GM12874 (cell line): ENCODE measurements around the gene UBL4B.

Experiments used
- TF ChIP-seq, protein P1 (sequence below): IDR thresholded peaks from 2 replicates; pipeline ENCODE4 v1.5.1; 2011; ENCODE audit warnings: low read depth, mild to moderate bottlenecking, control low read depth, low read length, moderate library complexity; ENCODE audit not compliant: insufficient read depth

UBL4B gene

DNA sequence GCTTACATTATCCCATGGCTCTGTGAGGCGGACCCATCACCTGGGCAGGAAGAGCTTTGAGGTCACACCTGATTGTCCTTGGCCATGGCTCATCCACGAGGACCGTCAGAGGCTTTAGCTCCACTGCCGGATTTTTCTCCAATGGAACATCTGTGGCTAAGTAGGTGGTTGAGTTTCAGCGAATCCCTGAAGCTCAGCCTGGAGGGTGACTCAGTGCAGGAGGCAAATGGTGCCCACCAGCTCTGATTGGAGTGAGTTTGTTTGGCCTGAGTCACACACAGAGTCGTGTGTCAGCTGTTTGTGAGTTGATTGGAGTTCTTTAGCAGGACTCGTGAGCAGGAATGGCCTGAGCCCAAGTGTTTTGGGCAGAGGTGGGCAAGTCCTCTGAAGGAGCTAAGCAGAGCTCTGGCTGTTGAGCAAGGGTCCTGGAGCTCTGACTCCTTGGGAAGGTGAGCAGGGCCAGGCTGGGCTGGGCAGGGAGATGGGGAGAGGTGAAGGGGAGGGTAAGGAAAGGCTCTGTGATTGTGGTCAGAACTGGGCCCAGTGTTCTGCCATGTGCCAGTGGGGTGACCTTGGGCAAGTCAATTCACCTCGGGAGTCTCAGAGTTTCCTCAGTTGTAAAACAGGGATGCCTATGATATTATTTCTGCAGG is 40.0 kb downstream of the UBL4B start:
- TF ChIP-seq, protein P1, sequence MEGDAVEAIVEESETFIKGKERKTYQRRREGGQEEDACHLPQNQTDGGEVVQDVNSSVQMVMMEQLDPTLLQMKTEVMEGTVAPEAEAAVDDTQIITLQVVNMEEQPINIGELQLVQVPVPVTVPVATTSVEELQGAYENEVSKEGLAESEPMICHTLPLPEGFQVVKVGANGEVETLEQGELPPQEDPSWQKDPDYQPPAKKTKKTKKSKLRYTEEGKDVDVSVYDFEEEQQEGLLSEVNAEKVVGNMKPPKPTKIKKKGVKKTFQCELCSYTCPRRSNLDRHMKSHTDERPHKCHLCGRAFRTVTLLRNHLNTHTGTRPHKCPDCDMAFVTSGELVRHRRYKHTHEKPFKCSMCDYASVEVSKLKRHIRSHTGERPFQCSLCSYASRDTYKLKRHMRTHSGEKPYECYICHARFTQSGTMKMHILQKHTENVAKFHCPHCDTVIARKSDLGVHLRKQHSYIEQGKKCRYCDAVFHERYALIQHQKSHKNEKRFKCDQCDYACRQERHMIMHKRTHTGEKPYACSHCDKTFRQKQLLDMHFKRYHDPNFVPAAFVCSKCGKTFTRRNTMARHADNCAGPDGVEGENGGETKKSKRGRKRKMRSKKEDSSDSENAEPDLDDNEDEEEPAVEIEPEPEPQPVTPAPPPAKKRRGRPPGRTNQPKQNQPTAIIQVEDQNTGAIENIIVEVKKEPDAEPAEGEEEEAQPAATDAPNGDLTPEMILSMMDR: no peak

DNA sequence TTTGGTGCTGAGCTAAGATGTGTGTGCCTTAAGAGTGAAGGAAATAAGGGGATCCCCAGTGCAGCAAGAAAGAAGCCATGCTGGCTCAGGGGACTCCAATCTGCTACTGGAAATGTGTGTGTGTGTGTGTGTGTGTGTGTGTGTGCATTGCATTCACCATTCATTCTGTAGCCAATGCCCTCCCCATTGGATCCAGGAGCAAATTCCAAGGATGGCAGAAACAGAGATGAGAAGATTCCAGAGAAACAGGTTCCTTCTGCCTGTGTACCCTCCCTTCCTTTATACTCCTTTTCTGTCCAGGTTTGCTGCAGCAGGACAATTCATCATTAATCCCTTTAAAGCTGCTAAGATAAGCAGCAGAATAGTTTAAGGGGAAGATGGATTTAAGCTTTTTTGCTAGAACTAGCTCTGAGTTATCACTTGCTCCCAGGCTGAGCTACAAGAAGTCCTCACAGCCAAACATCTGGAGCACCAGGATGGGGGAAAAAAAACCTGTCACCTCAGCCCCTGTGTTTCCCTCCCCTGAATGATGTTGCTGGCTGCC is 41.2 kb downstream of the UBL4B start:
- TF ChIP-seq, protein P1: no peak

DNA sequence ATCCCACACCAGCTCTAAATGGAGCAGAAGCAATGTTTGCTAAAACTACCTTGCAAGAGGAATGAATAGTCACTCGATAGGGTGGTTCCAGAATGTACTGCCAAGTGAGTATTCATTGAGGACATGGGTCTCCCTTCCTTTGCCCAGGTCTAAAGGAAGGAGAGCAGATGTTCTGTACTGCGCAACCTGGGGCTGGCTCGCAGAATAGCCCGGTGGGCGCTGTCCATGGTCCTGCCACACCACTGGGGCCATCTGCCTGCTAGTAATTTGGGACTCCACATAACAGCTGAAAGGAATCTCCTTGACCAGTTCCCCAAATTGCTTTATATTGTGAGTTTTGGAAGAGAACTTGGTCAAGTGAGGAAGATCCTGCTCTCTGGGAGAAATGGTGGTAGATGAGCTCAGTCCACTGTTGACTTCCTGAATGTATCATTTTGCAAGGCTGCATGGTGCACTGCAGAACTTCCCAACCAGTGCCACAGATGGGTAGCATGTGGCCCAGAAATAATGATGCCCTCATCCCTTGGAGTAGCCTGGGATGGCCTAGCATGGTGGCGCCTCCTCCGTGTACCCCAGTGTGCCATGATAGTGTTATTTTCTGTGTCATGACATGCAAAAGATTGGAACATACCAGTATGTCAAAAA is 43.8 kb downstream of the UBL4B start:
- TF ChIP-seq, protein P1: no peak

DNA sequence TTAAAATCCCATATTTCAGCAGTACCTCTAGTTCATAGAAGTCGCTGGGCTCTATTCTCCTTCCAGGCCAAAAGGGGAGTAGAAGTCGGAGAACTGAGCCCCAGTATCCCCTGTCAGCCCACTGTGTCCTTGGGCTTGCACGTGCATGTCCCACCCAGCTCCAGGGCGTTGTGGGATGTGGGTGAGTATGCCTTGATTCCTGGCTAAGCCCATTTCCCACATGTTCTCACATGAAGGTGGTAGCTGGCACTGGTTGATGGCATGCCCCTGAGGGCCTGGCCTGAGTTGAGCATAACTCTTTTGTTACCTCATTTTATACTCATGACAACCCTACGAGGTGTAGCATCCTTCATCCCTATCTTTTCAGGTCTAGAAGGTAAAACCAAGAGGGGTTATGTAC is 46.0 kb downstream of the UBL4B start:
- TF ChIP-seq, protein P1: no peak

DNA sequence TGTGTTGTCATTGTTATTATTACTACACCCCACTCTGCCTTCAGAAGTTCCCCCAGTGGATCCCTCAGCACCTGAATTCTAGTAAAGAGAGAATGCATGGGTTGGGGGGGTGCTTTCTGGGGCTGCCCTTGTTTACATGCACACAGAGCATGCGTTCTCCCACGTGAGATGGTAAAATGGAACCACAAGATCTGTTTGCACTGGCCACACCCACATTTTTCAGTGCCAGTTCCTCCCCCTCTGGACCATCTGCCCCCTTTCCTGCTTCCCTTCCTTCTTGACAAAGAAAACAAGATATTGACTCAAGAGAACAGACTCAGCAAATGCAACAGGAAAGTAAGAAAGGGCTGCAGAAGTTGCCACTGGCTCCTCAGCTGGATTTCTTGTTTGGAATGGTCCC is 46.9 kb downstream of the UBL4B start:
- TF ChIP-seq, protein P1: no peak

DNA sequence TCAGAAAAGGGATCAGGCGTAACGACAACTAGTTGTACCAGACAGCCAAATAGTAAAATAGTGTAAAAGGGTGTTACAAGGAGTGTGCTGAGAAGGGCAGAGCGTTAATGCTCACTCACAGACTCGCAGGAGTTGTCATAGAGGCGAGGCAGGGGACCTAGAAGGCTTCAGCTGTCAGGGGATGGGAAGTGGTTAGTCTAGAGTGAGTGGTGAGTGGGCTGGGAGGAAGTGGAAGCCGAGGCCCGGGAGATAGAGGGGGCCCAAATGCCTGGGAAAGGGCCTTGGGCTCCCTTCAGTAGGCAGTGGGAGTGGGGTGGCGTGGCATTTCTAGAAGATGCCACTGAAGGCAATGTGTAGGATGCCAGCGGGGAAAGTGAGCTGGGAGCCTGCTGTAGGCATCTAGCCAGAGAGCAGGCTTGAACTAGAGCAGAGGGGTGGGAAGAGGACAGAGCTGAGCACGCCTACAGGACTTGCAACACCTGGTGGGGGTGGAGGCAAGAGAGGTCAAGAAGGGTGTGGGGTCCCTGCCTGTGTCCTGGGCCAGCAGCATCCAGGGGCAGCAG is 48.4 kb downstream of the UBL4B start:
- TF ChIP-seq, protein P1: no peak

DNA sequence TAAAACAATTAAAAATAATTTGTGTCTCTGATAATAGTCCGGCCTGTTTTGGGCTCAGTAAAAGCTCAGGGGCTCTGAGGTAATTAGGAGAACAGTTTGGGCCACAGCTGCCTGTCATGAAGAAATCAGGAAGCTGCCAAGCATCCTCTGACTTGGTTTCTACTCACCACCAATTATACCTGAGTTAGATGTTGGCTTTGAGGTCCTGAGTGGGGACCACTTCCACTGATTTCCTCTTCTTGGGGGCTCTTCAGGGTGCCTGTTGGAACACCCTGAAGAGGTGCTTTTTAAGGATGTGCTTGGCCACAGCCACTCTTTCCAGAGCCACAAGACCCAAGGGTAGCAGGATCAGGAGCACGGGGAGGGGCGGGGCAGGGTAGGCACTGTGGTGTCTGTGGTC is 48.9 kb downstream of the UBL4B start:
- TF ChIP-seq, protein P1: no peak
